Keratinocyte (primary cell): ENCODE results near the gene RIOK2.

Experiments
- EZH2 ChIP-seq: IDR thresholded peaks from one replicate; pipeline ENCODE4 v1.6.1; 2012; ENCODE audit warnings: inconsistent platforms, mild to moderate bottlenecking, low read length, moderate library complexity
- TF ChIP-seq, protein P1 (sequence below), 3 experiments: IDR thresholded peaks in 1 of 3; conservative IDR thresholded peaks in 1 of 3; optimal IDR thresholded peaks in 1 of 3; 2 replicates in 2 of 3; 3 replicates in 1 of 3; pipeline versions ENCODE3 to v1.5.1; 2011; ENCODE audit warnings: low read length in 3 of 3, mild to moderate bottlenecking in 3 of 3, moderate library complexity in 2 of 3, control low read depth in 1 of 3, inconsistent platforms in 1 of 3; ENCODE audit not compliant: insufficient read depth in 2 of 3; ENCODE audit errors: extremely low read depth in 1 of 3

DNA sequence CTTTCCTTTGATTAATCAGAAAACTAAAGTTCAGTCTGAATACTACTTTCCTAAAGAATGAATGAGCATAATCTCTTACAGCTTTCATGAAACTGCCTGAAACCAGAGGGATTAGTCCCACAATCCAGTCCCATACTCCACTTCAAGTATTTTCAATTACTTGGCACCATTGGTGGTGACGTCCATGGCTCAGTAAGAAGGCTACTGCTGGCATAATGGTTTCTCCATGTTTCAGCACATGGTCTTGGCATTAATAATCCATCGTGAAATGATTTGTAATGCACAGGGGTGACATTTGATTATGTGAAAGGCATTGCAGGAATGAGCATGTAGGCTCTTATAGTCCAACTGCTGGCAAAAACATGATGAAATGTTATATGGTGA is 64.0 kb downstream of the RIOK2 start:
- TF ChIP-seq, protein P1, sequence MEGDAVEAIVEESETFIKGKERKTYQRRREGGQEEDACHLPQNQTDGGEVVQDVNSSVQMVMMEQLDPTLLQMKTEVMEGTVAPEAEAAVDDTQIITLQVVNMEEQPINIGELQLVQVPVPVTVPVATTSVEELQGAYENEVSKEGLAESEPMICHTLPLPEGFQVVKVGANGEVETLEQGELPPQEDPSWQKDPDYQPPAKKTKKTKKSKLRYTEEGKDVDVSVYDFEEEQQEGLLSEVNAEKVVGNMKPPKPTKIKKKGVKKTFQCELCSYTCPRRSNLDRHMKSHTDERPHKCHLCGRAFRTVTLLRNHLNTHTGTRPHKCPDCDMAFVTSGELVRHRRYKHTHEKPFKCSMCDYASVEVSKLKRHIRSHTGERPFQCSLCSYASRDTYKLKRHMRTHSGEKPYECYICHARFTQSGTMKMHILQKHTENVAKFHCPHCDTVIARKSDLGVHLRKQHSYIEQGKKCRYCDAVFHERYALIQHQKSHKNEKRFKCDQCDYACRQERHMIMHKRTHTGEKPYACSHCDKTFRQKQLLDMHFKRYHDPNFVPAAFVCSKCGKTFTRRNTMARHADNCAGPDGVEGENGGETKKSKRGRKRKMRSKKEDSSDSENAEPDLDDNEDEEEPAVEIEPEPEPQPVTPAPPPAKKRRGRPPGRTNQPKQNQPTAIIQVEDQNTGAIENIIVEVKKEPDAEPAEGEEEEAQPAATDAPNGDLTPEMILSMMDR (optimal IDR thresholded peaks at IDR 0.05 in 1 of 3, IDR thresholded peaks at IDR 0.05 in 1 of 3, conservative IDR thresholded peaks at IDR 0.05 in 1 of 3; ENCODE audit: extremely low read depth in 1 of 3, insufficient read depth in 2 of 3, low read length in 3 of 3), result no peak
- TF ChIP-seq EZH2, result no peak
